ENCODE measurements around the gene ARHGEF25. TPM values are rescaled to one million over a fixed set of nuclear protein-coding genes. Genes with fewer than 3 reads are reported as not detected.

Gene ARHGEF25
- total RNA-seq, 1 donor from 2014 or later, result 28.7 TPM

GRCh38 chr12:57571926-57572762 is 39.1 kb upstream of the ARHGEF25 start:
- Histone ChIP-seq H3K9me3 (no peaks in the 10 kb centered on the region), H3K36me3 (no peaks in the 10 kb centered on the region), H3K4me3 (no peak overlapping the region), H3K27ac (no peak overlapping the region), H3K27me3 (no peaks in the 10 kb centered on the region), H3K4me1 (no peaks in the 10 kb centered on the region)
- no peak for DNase-seq (ENCODE audit: extremely low spot score in 2 of 2)
- TF ChIP-seq, protein P1, sequence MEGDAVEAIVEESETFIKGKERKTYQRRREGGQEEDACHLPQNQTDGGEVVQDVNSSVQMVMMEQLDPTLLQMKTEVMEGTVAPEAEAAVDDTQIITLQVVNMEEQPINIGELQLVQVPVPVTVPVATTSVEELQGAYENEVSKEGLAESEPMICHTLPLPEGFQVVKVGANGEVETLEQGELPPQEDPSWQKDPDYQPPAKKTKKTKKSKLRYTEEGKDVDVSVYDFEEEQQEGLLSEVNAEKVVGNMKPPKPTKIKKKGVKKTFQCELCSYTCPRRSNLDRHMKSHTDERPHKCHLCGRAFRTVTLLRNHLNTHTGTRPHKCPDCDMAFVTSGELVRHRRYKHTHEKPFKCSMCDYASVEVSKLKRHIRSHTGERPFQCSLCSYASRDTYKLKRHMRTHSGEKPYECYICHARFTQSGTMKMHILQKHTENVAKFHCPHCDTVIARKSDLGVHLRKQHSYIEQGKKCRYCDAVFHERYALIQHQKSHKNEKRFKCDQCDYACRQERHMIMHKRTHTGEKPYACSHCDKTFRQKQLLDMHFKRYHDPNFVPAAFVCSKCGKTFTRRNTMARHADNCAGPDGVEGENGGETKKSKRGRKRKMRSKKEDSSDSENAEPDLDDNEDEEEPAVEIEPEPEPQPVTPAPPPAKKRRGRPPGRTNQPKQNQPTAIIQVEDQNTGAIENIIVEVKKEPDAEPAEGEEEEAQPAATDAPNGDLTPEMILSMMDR (IDR thresholded peaks at IDR 0.05), result no peak
- TF ChIP-seq POLR2A (IDR thresholded peaks at IDR 0.05) (no peak), POLR2AphosphoS5 (IDR thresholded peaks at IDR 0.05; ENCODE audit: insufficient read depth in 1 of 2, low read depth in 1 of 2) (no peak)
- intact Hi-C loops (cut with DNase I), result no loop called here

- Histone ChIP-seq H3K9me3 (no peaks in the 10 kb centered on the region), H3K4me1 (no peaks in the 10 kb centered on the region), H3K27me3 (no peaks in the 10 kb centered on the region), H3K27ac (no peak overlapping the region), H3K36me3 (no peaks in the 10 kb centered on the region), H3K4me3 (no peak overlapping the region)
- intact Hi-C loops (cut with DNase I), result no loop called here
- DNase-seq (ENCODE audit: extremely low spot score in 2 of 2), result no peak
- TF ChIP-seq POLR2AphosphoS5 (IDR thresholded peaks at IDR 0.05; ENCODE audit: insufficient read depth in 1 of 2, low read depth in 1 of 2) (no peak), POLR2A (IDR thresholded peaks at IDR 0.05) (no peak)
- TF ChIP-seq, protein P1 (IDR thresholded peaks at IDR 0.05), result no peak
Observed at GRCh38 chr12:57574795-57575194, 36.4 kb upstream of the ARHGEF25 start.

- no peaks in the 10 kb centered on the region for H3K9me3 ChIP-seq
- no peak for TF ChIP-seq POLR2A (IDR thresholded peaks at IDR 0.05)
- TF ChIP-seq, protein P1 (IDR thresholded peaks at IDR 0.05), result no peak
- TF ChIP-seq POLR2AphosphoS5 (IDR thresholded peaks at IDR 0.05; ENCODE audit: insufficient read depth in 1 of 2, low read depth in 1 of 2), result no peak
- no peaks in the 10 kb centered on the region for H3K27me3 ChIP-seq
- no peaks in the 10 kb centered on the region for H3K4me1 ChIP-seq
- no peaks in the 10 kb centered on the region for H3K36me3 ChIP-seq
- no peak overlapping the region for H3K27ac ChIP-seq
- no peak for DNase-seq (ENCODE audit: extremely low spot score in 2 of 2)
- intact Hi-C loops (cut with DNase I), result no loop called here
- H3K4me3 ChIP-seq, result no peak overlapping the region
Observed at GRCh38 chr12:57575771-57576612, 35.2 kb upstream of the ARHGEF25 start.

DNA sequence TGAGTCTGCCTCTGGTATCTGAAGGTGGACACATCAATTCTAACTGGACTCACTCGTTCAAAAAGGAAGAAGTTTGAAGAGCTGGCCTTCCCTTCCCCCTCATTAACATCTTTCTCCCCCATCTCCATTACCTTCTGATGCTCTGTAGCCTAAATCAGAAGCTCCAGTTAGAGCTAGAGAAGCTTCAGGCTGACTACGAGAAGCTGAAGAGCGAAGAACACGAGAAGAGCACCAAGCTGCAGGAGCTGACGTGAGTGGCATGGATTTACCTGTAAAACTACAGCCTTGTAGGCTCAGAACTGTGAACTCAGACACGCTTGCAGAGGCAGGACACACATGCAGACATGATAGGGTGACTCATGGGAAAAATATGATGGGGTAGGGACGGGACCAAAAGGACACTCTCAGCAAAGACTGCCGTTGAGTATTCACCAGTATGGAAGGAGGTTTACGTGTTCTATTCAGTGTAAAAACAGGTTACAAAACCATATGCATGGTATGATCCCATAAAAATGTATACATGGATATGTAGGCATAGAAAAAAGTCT is 34.5 kb upstream of the ARHGEF25 start:
- intact Hi-C loops (cut with DNase I), result no loop called here
- no peak for DNase-seq (ENCODE audit: extremely low spot score in 2 of 2)
- Histone ChIP-seq H3K9me3 (no peaks in the 10 kb centered on the region), H3K36me3 (no peaks in the 10 kb centered on the region), H3K4me3 (no peak overlapping the region), H3K4me1 (no peaks in the 10 kb centered on the region), H3K27me3 (no peaks in the 10 kb centered on the region), H3K27ac (no peak overlapping the region)
- no peak for TF ChIP-seq POLR2AphosphoS5 (IDR thresholded peaks at IDR 0.05; ENCODE audit: insufficient read depth in 1 of 2, low read depth in 1 of 2)
- TF ChIP-seq, protein P1 (IDR thresholded peaks at IDR 0.05), result no peak
- TF ChIP-seq POLR2A (IDR thresholded peaks at IDR 0.05), result no peak

All from vagina (tissue), 2 donors.